Neural progenitor cell (in vitro differentiated cells): ENCODE data around the gene STIM1.

Source experiments
- EZH2phosphoT487 ChIP-seq: fragments of 200-600 bp; sonication (generic); IDR thresholded peaks from 2 replicates; pipeline ENCODE4 v1.6.1; 2017; ENCODE audit warnings: antibody characterized with exemption
- TF ChIP-seq, protein P1 (sequence below): fragments of 200-600 bp; sonication (generic); IDR thresholded peaks from 2 replicates; pipeline ENCODE4 v1.5.1; 2017; ENCODE audit warnings: antibody characterized with exemption, mild to moderate bottlenecking

DNA sequence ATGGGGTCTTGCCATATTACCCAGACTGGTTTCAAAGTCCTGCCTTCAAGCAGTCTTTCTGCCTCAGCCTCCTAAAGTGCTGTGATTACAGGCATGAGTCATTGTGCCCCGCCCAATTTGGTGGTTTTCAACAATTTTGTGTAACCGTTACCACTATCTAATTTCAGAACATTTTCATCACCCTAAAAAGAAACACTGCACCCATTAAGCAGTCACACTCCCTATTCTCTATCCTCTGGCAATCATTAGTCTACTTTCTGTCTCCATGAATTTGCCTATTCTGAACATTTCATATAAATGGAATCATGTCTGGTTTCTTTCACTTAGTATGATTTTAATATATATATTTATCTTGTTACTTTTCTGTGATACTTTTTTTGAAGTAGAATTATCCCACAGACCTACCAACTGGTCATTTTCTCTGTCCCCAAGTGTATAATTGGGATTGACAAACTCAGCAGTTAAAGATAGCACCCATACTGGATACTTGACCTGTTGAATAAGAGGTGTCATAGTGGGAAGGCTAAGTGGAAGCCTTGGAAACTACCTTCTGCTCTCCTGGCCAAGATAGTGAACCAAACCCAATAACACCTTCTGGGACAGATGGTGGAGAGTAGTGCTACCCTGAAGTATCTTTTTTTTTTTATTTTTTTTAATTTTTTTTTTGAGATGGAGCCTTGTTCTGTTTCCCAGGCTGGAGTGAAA is 64.8 kb downstream of the STIM1 start:
- TF ChIP-seq, protein P1, sequence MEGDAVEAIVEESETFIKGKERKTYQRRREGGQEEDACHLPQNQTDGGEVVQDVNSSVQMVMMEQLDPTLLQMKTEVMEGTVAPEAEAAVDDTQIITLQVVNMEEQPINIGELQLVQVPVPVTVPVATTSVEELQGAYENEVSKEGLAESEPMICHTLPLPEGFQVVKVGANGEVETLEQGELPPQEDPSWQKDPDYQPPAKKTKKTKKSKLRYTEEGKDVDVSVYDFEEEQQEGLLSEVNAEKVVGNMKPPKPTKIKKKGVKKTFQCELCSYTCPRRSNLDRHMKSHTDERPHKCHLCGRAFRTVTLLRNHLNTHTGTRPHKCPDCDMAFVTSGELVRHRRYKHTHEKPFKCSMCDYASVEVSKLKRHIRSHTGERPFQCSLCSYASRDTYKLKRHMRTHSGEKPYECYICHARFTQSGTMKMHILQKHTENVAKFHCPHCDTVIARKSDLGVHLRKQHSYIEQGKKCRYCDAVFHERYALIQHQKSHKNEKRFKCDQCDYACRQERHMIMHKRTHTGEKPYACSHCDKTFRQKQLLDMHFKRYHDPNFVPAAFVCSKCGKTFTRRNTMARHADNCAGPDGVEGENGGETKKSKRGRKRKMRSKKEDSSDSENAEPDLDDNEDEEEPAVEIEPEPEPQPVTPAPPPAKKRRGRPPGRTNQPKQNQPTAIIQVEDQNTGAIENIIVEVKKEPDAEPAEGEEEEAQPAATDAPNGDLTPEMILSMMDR = no peak
- no peak for TF ChIP-seq EZH2phosphoT487
